Memory B cell (primary cell): ENCODE results near the gene RALGAPA2.

Experiments
- ATAC-seq: fragments of 150-1000 bp; cut with Tn5 transposase; 2 replicates; pipeline ENCODE4 v1.10.0; 2021; ENCODE audit warnings: low read depth, mild to moderate bottlenecking, moderate library complexity
- DNase-seq, 2 donors: peaks; one replicate each; pipeline ENCODE4 v3.0.0; 2022; ENCODE audit warnings: low spot score in 2 of 2
- H3K27ac Mint-ChIP-seq: one replicate; pipeline ENCODE4 v1.8.0; 2022; ENCODE audit warnings: mild to moderate bottlenecking, moderate library complexity, mixed read lengths
- H3K27me3 Mint-ChIP-seq: one replicate; pipeline ENCODE4 v1.8.0; 2022; ENCODE audit warnings: mixed read lengths
- H3K36me3 Mint-ChIP-seq: one replicate; pipeline ENCODE4 v1.8.0; 2022; ENCODE audit warnings: mild to moderate bottlenecking, mixed read lengths
- H3K4me1 Mint-ChIP-seq: one replicate; pipeline ENCODE4 v1.8.0; 2022; ENCODE audit warnings: mixed read lengths
- H3K4me3 Mint-ChIP-seq: one replicate; pipeline ENCODE4 v1.8.0; 2022; ENCODE audit warnings: mild to moderate bottlenecking, moderate library complexity, mixed read lengths
- H3K9me3 Mint-ChIP-seq: one replicate; pipeline ENCODE4 v1.8.0; 2022; ENCODE audit warnings: mixed read lengths

Gene RALGAPA2

DNA sequence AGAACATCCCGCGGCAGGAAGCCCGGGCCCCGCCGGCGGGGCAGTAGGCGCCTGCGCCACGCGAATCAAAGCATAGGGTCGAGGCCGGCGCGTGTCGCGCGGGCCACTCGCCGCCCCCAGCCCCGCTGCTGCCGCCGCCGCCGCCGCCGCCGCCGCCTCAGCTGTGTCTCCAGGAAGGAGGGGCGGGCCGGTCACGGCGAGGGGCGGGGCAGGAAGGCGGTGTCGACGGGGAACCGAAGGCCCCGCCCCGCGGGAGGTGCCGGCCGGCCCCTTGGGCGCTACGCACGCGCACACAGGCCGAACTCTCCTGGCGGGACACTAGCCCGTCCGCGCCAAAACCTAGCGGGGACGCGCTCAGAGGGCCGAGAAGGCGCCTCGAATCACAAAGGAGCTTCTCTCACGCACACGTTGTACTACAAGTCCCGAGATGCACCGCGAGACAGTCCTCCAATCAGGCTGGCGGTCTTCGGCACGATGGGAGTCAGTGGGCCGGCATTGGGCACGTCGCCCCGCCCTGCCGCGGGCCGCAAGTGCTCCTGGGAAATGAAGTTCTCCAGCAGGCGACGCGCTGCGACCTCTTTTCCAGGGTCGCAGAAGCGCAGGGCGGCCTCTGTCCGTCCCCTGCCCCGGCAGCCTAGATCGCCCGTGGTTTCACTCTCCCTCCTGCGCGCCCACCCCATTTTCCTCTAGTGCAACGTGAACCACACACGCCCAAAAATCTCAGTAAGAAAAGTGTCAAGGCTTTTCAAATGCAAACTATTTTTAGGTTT lies at the start of gene RALGAPA2:
Gene RALGAPA2 (minus strand): TSS at position 171 of the 770 bp plus-strand sequence. CDS start 164 bp downstream, at position 7.
- Mint-ChIP-seq H3K27ac (peak within 1 kb of the TSS; percentile 93), H3K9me3 (no peaks in the 10 kb centered on the region), H3K4me1 (peaks cover 19% of the 10 kb centered on the region), H3K4me3 (peak within 1 kb of the TSS; percentile 92), H3K27me3 (peaks cover 1% of the 10 kb centered on the region), H3K36me3 (peaks cover 2% of the 10 kb centered on the region)
- DNase-seq (peak; percentile 91 to 98), ATAC-seq (peak; percentile 94)

- no peaks in the 10 kb centered on the region for H3K4me1 Mint-ChIP-seq
- ATAC-seq, result no peak
- no peaks in the 10 kb centered on the region for H3K36me3 Mint-ChIP-seq
- peaks cover 11% of the 10 kb centered on the region for H3K27me3 Mint-ChIP-seq
- no peak overlapping the region for H3K4me3 Mint-ChIP-seq
- H3K27ac Mint-ChIP-seq, result no peak overlapping the region
- no peaks in the 10 kb centered on the region for H3K9me3 Mint-ChIP-seq
- no peak for DNase-seq
Measured at GRCh38 chr20:20761301-20761700, 48.9 kb upstream of the RALGAPA2 start.

GRCh38 chr20:20759132-20759531 lies 46.7 kb upstream of the RALGAPA2 start:
- ATAC-seq, result no peak
- Mint-ChIP-seq H3K36me3 (no peaks in the 10 kb centered on the region), H3K9me3 (no peaks in the 10 kb centered on the region), H3K27me3 (peaks cover 13% of the 10 kb centered on the region), H3K4me1 (peaks cover 6% of the 10 kb centered on the region), H3K27ac (no peak overlapping the region), H3K4me3 (no peak overlapping the region)
- no peak for DNase-seq

GRCh38 chr20:20755674-20756319 lies 43.4 kb upstream of the RALGAPA2 start:
- no peak overlapping the region for H3K27ac Mint-ChIP-seq
- H3K36me3 Mint-ChIP-seq, result no peaks in the 10 kb centered on the region
- H3K4me1 Mint-ChIP-seq, result peaks cover 6% of the 10 kb centered on the region
- no peak overlapping the region for H3K4me3 Mint-ChIP-seq
- DNase-seq (no peak), ATAC-seq (no peak)
- H3K27me3 Mint-ChIP-seq, result peaks cover 15% of the 10 kb centered on the region
- no peaks in the 10 kb centered on the region for H3K9me3 Mint-ChIP-seq

DNA sequence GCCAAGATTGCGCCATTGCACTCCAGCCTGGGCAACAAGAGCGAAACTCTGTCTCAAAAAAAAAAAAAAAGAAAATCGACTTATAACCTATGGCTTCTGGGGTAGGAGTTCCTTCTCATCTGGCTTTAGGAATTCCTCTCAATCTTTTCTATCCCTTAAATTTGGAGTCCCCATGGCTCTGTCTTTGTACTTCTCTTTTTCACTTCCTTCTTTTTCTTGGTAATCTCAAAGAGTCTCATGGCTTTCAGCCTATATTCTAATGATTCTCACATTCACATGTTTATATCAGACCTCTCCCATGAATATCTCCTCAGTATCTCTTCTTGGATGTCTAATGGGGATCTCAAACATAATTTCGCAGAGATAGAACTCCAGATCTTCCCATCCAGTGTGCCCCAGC lies 42.8 kb upstream of the RALGAPA2 start:
- no peak overlapping the region for H3K27ac Mint-ChIP-seq
- H3K36me3 Mint-ChIP-seq, result no peaks in the 10 kb centered on the region
- H3K9me3 Mint-ChIP-seq, result no peaks in the 10 kb centered on the region
- ATAC-seq (peak; percentile 45), DNase-seq (no peak)
- peaks cover 15% of the 10 kb centered on the region for H3K27me3 Mint-ChIP-seq
- H3K4me1 Mint-ChIP-seq, result peaks cover 6% of the 10 kb centered on the region
- no peak overlapping the region for H3K4me3 Mint-ChIP-seq

- no peaks in the 10 kb centered on the region for H3K9me3 Mint-ChIP-seq
- H3K4me1 Mint-ChIP-seq, result peaks cover 6% of the 10 kb centered on the region
- no peak overlapping the region for H3K27ac Mint-ChIP-seq
- ATAC-seq (no peak), DNase-seq (no peak)
- peaks cover 15% of the 10 kb centered on the region for H3K27me3 Mint-ChIP-seq
- H3K4me3 Mint-ChIP-seq, result no peak overlapping the region
- H3K36me3 Mint-ChIP-seq, result no peaks in the 10 kb centered on the region
Measured at GRCh38 chr20:20754714-20755113, 42.3 kb upstream of the RALGAPA2 start.

DNA sequence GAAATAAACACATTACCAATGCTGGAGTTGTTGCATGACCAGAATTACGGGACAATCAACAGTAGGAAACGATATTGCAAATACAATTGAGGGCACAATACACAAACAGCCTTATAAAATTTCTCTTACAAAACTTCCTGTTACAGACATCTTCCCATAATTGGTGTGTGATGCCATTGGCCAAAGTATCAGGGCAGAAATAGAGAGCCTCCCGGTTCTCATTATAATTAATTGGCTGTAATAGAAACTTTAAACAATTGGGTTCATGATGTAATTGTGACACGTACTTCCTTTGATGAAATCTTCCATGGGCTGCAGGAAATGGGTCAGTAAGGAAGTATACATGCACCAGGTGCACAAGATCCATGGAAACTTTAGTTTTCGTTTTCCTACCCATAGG lies 40.3 kb upstream of the RALGAPA2 start:
- Mint-ChIP-seq H3K4me1 (peaks cover 6% of the 10 kb centered on the region), H3K36me3 (peaks cover 2% of the 10 kb centered on the region), H3K27me3 (peaks cover 13% of the 10 kb centered on the region), H3K9me3 (peaks cover 5% of the 10 kb centered on the region), H3K27ac (no peak overlapping the region), H3K4me3 (no peak overlapping the region)
- DNase-seq (no peak), ATAC-seq (no peak)

- peaks cover 9% of the 10 kb centered on the region for H3K27me3 Mint-ChIP-seq
- no peak overlapping the region for H3K4me3 Mint-ChIP-seq
- H3K4me1 Mint-ChIP-seq, result peaks cover 2% of the 10 kb centered on the region
- ATAC-seq, result no peak
- H3K9me3 Mint-ChIP-seq, result peaks cover 5% of the 10 kb centered on the region
- no peak overlapping the region for H3K27ac Mint-ChIP-seq
- no peak for DNase-seq
- H3K36me3 Mint-ChIP-seq, result peaks cover 2% of the 10 kb centered on the region
Measured at GRCh38 chr20:20747298-20747697, 34.9 kb upstream of the RALGAPA2 start.

GRCh38 chr20:20744170-20744725 lies 31.8 kb upstream of the RALGAPA2 start:
- ATAC-seq, result no peak
- no peak overlapping the region for H3K27ac Mint-ChIP-seq
- peaks cover 2% of the 10 kb centered on the region for H3K4me1 Mint-ChIP-seq
- H3K27me3 Mint-ChIP-seq, result peaks cover 12% of the 10 kb centered on the region
- peaks cover 4% of the 10 kb centered on the region for H3K9me3 Mint-ChIP-seq
- DNase-seq, result no peak
- H3K4me3 Mint-ChIP-seq, result no peak overlapping the region
- peaks cover 2% of the 10 kb centered on the region for H3K36me3 Mint-ChIP-seq

GRCh38 chr20:20743511-20744169 lies 31.2 kb upstream of the RALGAPA2 start:
- Mint-ChIP-seq H3K4me1 (peaks cover 2% of the 10 kb centered on the region), H3K4me3 (no peak overlapping the region)

GRCh38 chr20:20741087-20742045 lies 28.9 kb upstream of the RALGAPA2 start:
- no peak overlapping the region for H3K27ac Mint-ChIP-seq
- peaks cover 8% of the 10 kb centered on the region for H3K4me1 Mint-ChIP-seq
- H3K27me3 Mint-ChIP-seq, result peaks cover 12% of the 10 kb centered on the region
- no peaks in the 10 kb centered on the region for H3K9me3 Mint-ChIP-seq
- ATAC-seq, result no peak
- H3K4me3 Mint-ChIP-seq, result no peak overlapping the region
- DNase-seq, result no peak
- H3K36me3 Mint-ChIP-seq, result no peaks in the 10 kb centered on the region

More at GRCh38 chr20:20743511-20744169, 31.2 kb upstream of the RALGAPA2 start:
- DNase-seq (no peak), ATAC-seq (peak; percentile 42)
- H3K9me3 Mint-ChIP-seq, result no peaks in the 10 kb centered on the region
- H3K27ac Mint-ChIP-seq, result no peak overlapping the region
- H3K36me3 Mint-ChIP-seq, result no peaks in the 10 kb centered on the region
- peaks cover 11% of the 10 kb centered on the region for H3K27me3 Mint-ChIP-seq

DNA sequence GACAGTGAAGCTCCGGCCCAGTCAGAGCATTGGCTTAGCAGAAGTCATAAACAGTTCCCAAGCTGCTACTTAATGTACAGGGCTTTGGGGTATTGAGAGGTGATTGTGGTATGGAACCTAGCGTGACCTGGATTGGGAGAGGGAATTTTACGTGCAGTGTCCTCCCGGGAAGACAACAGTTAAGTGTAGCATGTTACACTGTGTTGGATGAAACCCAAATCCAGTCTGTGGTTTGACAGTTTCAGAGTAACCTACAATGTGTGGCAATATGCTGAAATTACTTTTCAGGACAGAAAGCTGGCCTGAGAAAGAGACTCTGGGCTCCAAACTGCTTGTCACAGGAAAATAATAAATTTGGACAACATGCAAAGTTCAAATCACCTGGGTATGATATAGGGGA lies 28.1 kb upstream of the RALGAPA2 start:
- no peak for DNase-seq
- ATAC-seq, result no peak
- Mint-ChIP-seq H3K27me3 (peaks cover 12% of the 10 kb centered on the region), H3K36me3 (no peaks in the 10 kb centered on the region), H3K4me1 (peaks cover 9% of the 10 kb centered on the region), H3K9me3 (no peaks in the 10 kb centered on the region), H3K27ac (no peak overlapping the region), H3K4me3 (no peak overlapping the region)

GRCh38 chr20:20737158-20737557 lies 24.7 kb upstream of the RALGAPA2 start:
- ATAC-seq (peak; percentile 46), DNase-seq (no peak)
- no peaks in the 10 kb centered on the region for H3K36me3 Mint-ChIP-seq
- no peaks in the 10 kb centered on the region for H3K9me3 Mint-ChIP-seq
- peaks cover 7% of the 10 kb centered on the region for H3K27me3 Mint-ChIP-seq
- H3K4me1 Mint-ChIP-seq, result peaks cover 16% of the 10 kb centered on the region
- H3K4me3 Mint-ChIP-seq, result no peak overlapping the region
- no peak overlapping the region for H3K27ac Mint-ChIP-seq
